Ammon's horn (tissue), 1 donor: Measurements from ENCODE around the gene ROR1.

Experiments used
- DNase-seq: peaks from one replicate; pipeline ENCODE4 v3.0.0-alpha.2; 2016; ENCODE audit warnings: low spot score

The ROR1 gene

GRCh38 chr1:63858153-63858552 lies 84.3 kb downstream of the ROR1 start:
- no peak for DNase-seq

- DNase-seq: no peak
Measured at GRCh38 chr1:63859480-63860275, 85.9 kb downstream of the ROR1 start.

GRCh38 chr1:63861052-63861691 lies 87.4 kb downstream of the ROR1 start:
- DNase-seq: no peak

GRCh38 chr1:63863145-63863544 lies 89.3 kb downstream of the ROR1 start:
- DNase-seq: no peak

GRCh38 chr1:63864224-63864641 lies 90.4 kb downstream of the ROR1 start:
- no peak for DNase-seq

GRCh38 chr1:63865561-63865960 lies 91.7 kb downstream of the ROR1 start:
- no peak for DNase-seq

GRCh38 chr1:63866084-63866483 lies 92.3 kb downstream of the ROR1 start:
- no peak for DNase-seq

GRCh38 chr1:63867429-63868176 lies 93.8 kb downstream of the ROR1 start:
- no peak for DNase-seq

- DNase-seq: no peak
Measured at GRCh38 chr1:63868268-63868781, 94.5 kb downstream of the ROR1 start.

- no peak for DNase-seq
Measured at GRCh38 chr1:63870152-63870551, 96.3 kb downstream of the ROR1 start.

GRCh38 chr1:63871463-63871862 lies 97.6 kb downstream of the ROR1 start:
- no peak for DNase-seq

GRCh38 chr1:63873751-63874150 lies 99.9 kb downstream of the ROR1 start:
- no peak for DNase-seq

- DNase-seq: no peak
Measured at GRCh38 chr1:63874278-63874880, 100.6 kb downstream of the ROR1 start.

GRCh38 chr1:63875636-63876035 lies 101.8 kb downstream of the ROR1 start:
- DNase-seq: no peak

- DNase-seq: no peak
Measured at GRCh38 chr1:63877021-63877767, 103.4 kb downstream of the ROR1 start.

- no peak for DNase-seq
Measured at GRCh38 chr1:63877816-63878215, 104.0 kb downstream of the ROR1 start.

- DNase-seq: no peak
Measured at GRCh38 chr1:63878932-63879331, 105.1 kb downstream of the ROR1 start.

- DNase-seq: no peak
Measured at GRCh38 chr1:63880958-63881576, 107.2 kb downstream of the ROR1 start.

GRCh38 chr1:63882048-63882704 lies 108.4 kb downstream of the ROR1 start:
- DNase-seq: peak; percentile 24

GRCh38 chr1:63883494-63884235 lies 109.8 kb downstream of the ROR1 start:
- DNase-seq: no peak
